HepG2 (cell line): ENCODE measurements around the gene BEAN1. TPM values are rescaled to one million over a fixed set of nuclear protein-coding genes. Genes with fewer than 3 reads are reported as not detected.

Source experiments
- ATAC-seq: fragments of 200-7000 bp; cut with Tn5 transposase; 3 replicates; pipeline ENCODE4 v1.9.1; 2020; ENCODE audit warnings: mild to moderate bottlenecking, moderate library complexity
- BruUV-seq: library from RNA; stranded (reverse); fragments of 400-500 nt; replicated peaks from 2 replicates; lab custom pipeline; 2021; lab: Mats Ljungman, UMichigan
- CTCF ChIA-PET: fragments of 300-600 bp; formaldehyde crosslinking; extraction: SDS; loops from one replicate; lab custom pipeline; 2021; ENCODE audit warnings: low total read pairs, inconsistent platforms, low intra/inter-chr PET ratio; lab: Yijun Ruan, JAX
- POLR2A ChIA-PET: fragments of 350-600 bp; sonication (Branson Sonifier 250); formaldehyde crosslinking; loops from one replicate; lab custom pipeline; 2020; ENCODE audit warnings: antibody characterized with exemption, inconsistent platforms; lab: Yijun Ruan, JAX
- DNase-seq: peaks from one replicate; pipeline ENCODE4 v3.0.0-alpha.2; 2015; ENCODE audit warnings: low spot score
- FAIRE-seq: peaks from 3 replicates; lab custom pipeline; 2011; peaks lifted over from hg19 to GRCh38; lab: Jason Lieb, UNC
- H2AFZ ChIP-seq: one replicate; pipeline ENCODE4 v1.6.1; 2011; ENCODE audit warnings: low read length, inconsistent platforms
- H3K27ac ChIP-seq: fragments of 300-600 bp; 3 replicates; pipeline ENCODE4 v1.8.0; 2011; ENCODE audit warnings: mixed run types, mild to moderate bottlenecking, mixed read lengths, low read length, inconsistent platforms; ENCODE audit not compliant: insufficient read depth; ENCODE audit errors: extremely low read length
- H3K27me3 ChIP-seq, 2 experiments: fragments of 200-600 bp in 1 of 2; 2 replicates in 1 of 2; 3 replicates in 1 of 2; pipeline versions ENCODE4 v1.6.0 to v1.8.0; 2011; ENCODE audit warnings: low read length in 2 of 2, mild to moderate bottlenecking in 2 of 2, moderate library complexity in 2 of 2, inconsistent platforms in 1 of 2; ENCODE audit not compliant: insufficient read depth in 2 of 2, control insufficient read depth in 1 of 2
- H3K36me3 ChIP-seq, 2 experiments: fragments of 200-600 bp in 1 of 2; replicated peaks in 1 of 2; 2 replicates in 1 of 2; 3 replicates in 1 of 2; pipeline versions ENCODE4 v1.5.1 to v1.8.0; 2011; ENCODE audit warnings: low read length in 2 of 2, inconsistent platforms in 1 of 2; ENCODE audit not compliant: insufficient read depth in 2 of 2, control insufficient read depth in 1 of 2
- H3K4me1 ChIP-seq: 2 replicates; pipeline ENCODE4 v1.5.1; 2012; ENCODE audit warnings: low read length, inconsistent platforms; ENCODE audit not compliant: insufficient read depth
- H3K4me2 ChIP-seq: 2 replicates; pipeline ENCODE4 v1.6.0; 2011; ENCODE audit warnings: low read depth, low read length, inconsistent platforms
- H3K4me3 ChIP-seq, 3 experiments: fragments of 200-600 bp in 1 of 3; sonication (generic), shearing (Covaris generic) in 1 of 3; replicated peaks in 1 of 3; 2 replicates each; pipeline ENCODE4 v1.5.1; 2011 to 2016; ENCODE audit warnings: low read length in 3 of 3, inconsistent platforms in 2 of 3, low read depth in 2 of 3, mild to moderate bottlenecking in 2 of 3, control low read depth in 1 of 3, mixed read lengths in 1 of 3; ENCODE audit not compliant: insufficient read depth in 1 of 3
- H3K79me2 ChIP-seq: one replicate; pipeline ENCODE4 v1.6.1; 2011; ENCODE audit warnings: low read length, inconsistent platforms; ENCODE audit not compliant: insufficient read depth
- H3K9ac ChIP-seq: 2 replicates; pipeline ENCODE4 v1.6.0; 2011; ENCODE audit warnings: mild to moderate bottlenecking, low read depth, low read length, inconsistent platforms; ENCODE audit not compliant: insufficient read depth
- H3K9me3 ChIP-seq: 2 replicates; pipeline ENCODE4 v1.5.1; 2012; ENCODE audit warnings: mild to moderate bottlenecking, low read length
- H4K20me1 ChIP-seq: 2 replicates; pipeline ENCODE4 v1.6.0; 2011; ENCODE audit warnings: inconsistent platforms, mild to moderate bottlenecking, low read length, moderate library complexity; ENCODE audit not compliant: insufficient read depth
- AFF4 ChIP-seq: sonication (generic); formaldehyde crosslinking; IDR thresholded peaks from 2 replicates; pipeline ENCODE4 v1.4.0; 2020; ENCODE audit warnings: missing genetic modification reagents
- BCL6 ChIP-seq: IDR thresholded peaks from 2 replicates; pipeline ENCODE4 v1.6.1; 2016; ENCODE audit warnings: missing genetic modification reagents, missing compliant biosample characterization
- MAFG ChIP-seq: sonication (generic); formaldehyde crosslinking; IDR thresholded peaks from 2 replicates; pipeline ENCODE4 v1.5.1; 2020; ENCODE audit warnings: mild to moderate bottlenecking, missing genetic modification reagents
- MED8 ChIP-seq: sonication (generic); formaldehyde crosslinking; IDR thresholded peaks from 2 replicates; pipeline ENCODE4 v1.8.1; 2023; ENCODE audit warnings: mild to moderate bottlenecking, missing genetic modification reagents; ENCODE audit not compliant: insufficient replicate concordance
- NCOA2 ChIP-seq: sonication (generic); formaldehyde crosslinking; IDR thresholded peaks from 2 replicates; pipeline ENCODE4 v1.8.0; 2022; ENCODE audit warnings: inconsistent platforms
- RFX5 ChIP-seq: IDR thresholded peaks from 2 replicates; pipeline ENCODE4 v1.6.1; 2011; ENCODE audit warnings: low read depth, low read length, improper control_type of control experiment
- SNAPC2 ChIP-seq: sonication (generic); formaldehyde crosslinking; IDR thresholded peaks from 2 replicates; pipeline ENCODE4 v1.8.1; 2022; ENCODE audit warnings: mild to moderate bottlenecking, missing genetic modification reagents
- SP5 ChIP-seq: IDR thresholded peaks from 2 replicates; pipeline ENCODE4 v1.6.1; 2016; ENCODE audit warnings: low read depth, borderline replicate concordance
- ZNF12 ChIP-seq: sonication (generic); formaldehyde crosslinking; IDR thresholded peaks from 2 replicates; pipeline ENCODE4 v1.5.0; 2020; ENCODE audit warnings: missing genetic modification reagents
- ZNF609 ChIP-seq: sonication (generic); formaldehyde crosslinking; IDR thresholded peaks from 2 replicates; pipeline ENCODE4 v1.4.0; 2020; ENCODE audit warnings: mild to moderate bottlenecking, missing genetic modification reagents, borderline replicate concordance
- WGBS: methylation state at CpG from one replicate; pipeline ENCODE4 v1.1.6; 2017; ENCODE audit warnings: low lambda C conversion rate; 5-methylcytosine and 5-hydroxymethylcytosine counted together
- in situ Hi-C: cut with HindIII; loops from 2 replicates; pipeline ENCODE4 v1.10.0; 2017; ENCODE audit warnings: low pct_unique_long_range_greater_than_20kb; ENCODE audit not compliant: extremely low pct_ligation_motif_present
- intact Hi-C: fragments of 100-400 bp; cut with micrococcal nuclease; formaldehyde crosslinking; loops from one replicate; pipeline ENCODE4 v1.10.0; 2022; ENCODE audit not compliant: unreplicated experiment
- polyA plus RNA-seq, 8 experiments: library from polyadenylated mRNA; depleted of rRNA in 3 of 8; stranded (reverse) in 7 of 8; unstranded in 1 of 8; fragments of >200 nt; fragmentation: Illumina TruSeq in 4 of 8; extraction: Trizol in 4 of 8; gene quantifications; 2 replicates each; pipeline versions ENCODE4 v1.2.1 to v1.2.3, GENCODE V29; 2011 to 2016; ENCODE audit warnings: low read depth in 4 of 8, missing spikeins in 1 of 8, mixed read lengths in 1 of 8; ENCODE audit not compliant: insufficient read depth in 1 of 8
- total RNA-seq, 5 experiments: library from RNA; depleted of rRNA; stranded (reverse); fragments of >200 nt; fragmentation: Illumina TruSeq; extraction: Trizol; gene quantifications; 2 replicates each; pipeline ENCODE4 v1.2.3, GENCODE V29; 2016; ENCODE audit warnings: low read depth in 1 of 5

BEAN1 gene
- total and polyA plus RNA-seq, 2 of the 13 experiments (the other 11 are each of a cell fraction or from before 2014, with no cell fraction given), result 0.53 to 1.4 TPM

GRCh38 chr16:66455970-66456369, 28.9 kb downstream of the BEAN1 start (continued):
- no peak for TF ChIP-seq ZNF609 (CRISPR knock-in tag)
- TF ChIP-seq BCL6 (CRISPR knock-in tag), result peak; percentile 46

- Histone ChIP-seq H3K4me2 (no peak overlapping the region), H3K27me3 (peaks cover 0 to 12% of the 10 kb centered on the region in 2 experiments; a peak in 2 of 5 replicates), H3K9me3 (no peaks in the 10 kb centered on the region), H3K4me3 (no peak overlapping the region), H3K36me3 (no peaks in the 10 kb centered on the region), H3K79me2 (no peaks in the 10 kb centered on the region), H3K4me1 (peaks cover 18% of the 10 kb centered on the region), H3K27ac (no peak overlapping the region), H3K9ac (no peak overlapping the region), H2AFZ (no peak overlapping the region), H4K20me1 (no peaks in the 10 kb centered on the region)
- FAIRE-seq (no peak), ATAC-seq (no peak), DNase-seq (no peak)
- BruUV-seq, result no TSS peak
- 29% methylated on average over 4 of the region's 4 CpGs for WGBS
- CTCF ChIA-PET, result no interaction called here
- intact Hi-C loops (no loop called here), in situ Hi-C loops (no loop called here)
- POLR2A ChIA-PET, result no interaction called here
- TF ChIP-seq SP5 (CRISPR knock-in tag) (no peak), ZNF12 (CRISPR knock-in tag) (no peak), AFF4 (no peak), NCOA2 (CRISPR knock-in tag) (no peak), MAFG (CRISPR knock-in tag) (peak; percentile 98), RFX5 (peak; percentile 35; the same call in 1 of the 2 replicates), SNAPC2 (CRISPR knock-in tag) (no peak), MED8 (CRISPR knock-in tag) (no peak)
These were observed 30.8 kb downstream of the BEAN1 start for GRCh38 chr16:66457888-66458287.
